Measurements from ENCODE around the gene TSPAN2.

The TSPAN2 gene

DNA sequence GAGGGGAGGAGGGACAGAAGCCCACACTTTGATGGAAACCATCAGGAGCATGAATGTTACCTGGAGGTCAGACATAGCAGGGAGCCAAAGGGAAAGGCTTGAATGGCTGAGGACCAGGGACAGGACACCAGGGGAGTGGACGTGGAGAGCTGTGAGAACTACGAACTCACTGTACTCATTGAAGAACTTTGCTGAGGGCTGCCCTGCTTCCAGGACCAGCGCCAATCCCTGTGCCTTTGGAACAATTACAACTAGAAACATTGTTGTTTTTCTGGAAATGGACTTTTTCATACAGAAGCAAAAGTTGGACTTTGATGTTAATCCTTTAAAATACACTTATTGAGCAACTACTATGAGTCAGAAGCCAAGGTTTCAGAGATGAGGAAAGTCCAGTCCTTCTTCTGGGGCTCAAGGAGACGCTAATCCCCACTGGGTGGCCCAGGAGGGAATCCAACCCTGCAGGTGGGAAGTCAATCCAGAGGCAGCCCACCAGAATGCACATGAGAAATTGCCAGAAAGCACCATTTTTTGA, 12.9 kb downstream of the TSPAN2 start:
- no peak for DNase-seq (ENCODE audit: low read depth in 4 of 4, low spot score in 1 of 4)

- DNase-seq (ENCODE audit: low read depth in 4 of 4, low spot score in 1 of 4) = no peak
Observed at GRCh38 chr1:115074839-115075534, 14.3 kb downstream of the TSPAN2 start.

- DNase-seq (ENCODE audit: low read depth in 4 of 4, low spot score in 1 of 4) = no peak
Observed at GRCh38 chr1:115073298-115074087, 15.8 kb downstream of the TSPAN2 start.

DNA sequence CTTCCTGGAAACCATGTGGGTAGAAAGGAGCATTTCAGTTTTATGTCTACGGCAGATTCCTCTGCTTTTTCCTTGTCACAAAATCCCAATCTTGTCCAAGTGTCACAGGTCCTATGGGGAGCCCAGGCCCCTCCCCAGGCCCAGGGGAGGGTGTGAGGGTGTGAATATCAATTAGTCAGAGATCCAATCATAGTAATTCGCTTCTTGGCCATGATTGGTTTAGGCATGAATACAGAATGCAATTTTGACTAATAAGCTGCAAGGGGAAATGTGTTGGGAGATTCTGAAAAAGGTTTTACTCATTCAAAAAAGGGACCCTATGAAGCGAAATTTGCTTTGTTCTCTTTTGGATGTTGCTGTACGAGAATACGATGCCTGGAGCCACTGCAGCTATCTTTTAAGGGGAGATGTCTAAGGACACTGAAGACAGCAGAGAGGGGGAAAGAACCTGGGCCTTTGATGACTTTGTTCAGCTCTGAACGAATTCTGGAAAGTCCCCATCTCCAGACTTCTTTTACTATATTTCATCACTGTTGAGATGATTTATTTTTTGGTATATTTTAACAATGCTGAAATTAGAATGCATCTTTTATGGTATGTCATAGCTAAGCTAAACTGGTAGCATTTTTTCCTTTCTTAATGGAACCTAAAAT, 18.2 kb downstream of the TSPAN2 start:
- no peak for DNase-seq (ENCODE audit: low read depth in 4 of 4, low spot score in 1 of 4)

DNA sequence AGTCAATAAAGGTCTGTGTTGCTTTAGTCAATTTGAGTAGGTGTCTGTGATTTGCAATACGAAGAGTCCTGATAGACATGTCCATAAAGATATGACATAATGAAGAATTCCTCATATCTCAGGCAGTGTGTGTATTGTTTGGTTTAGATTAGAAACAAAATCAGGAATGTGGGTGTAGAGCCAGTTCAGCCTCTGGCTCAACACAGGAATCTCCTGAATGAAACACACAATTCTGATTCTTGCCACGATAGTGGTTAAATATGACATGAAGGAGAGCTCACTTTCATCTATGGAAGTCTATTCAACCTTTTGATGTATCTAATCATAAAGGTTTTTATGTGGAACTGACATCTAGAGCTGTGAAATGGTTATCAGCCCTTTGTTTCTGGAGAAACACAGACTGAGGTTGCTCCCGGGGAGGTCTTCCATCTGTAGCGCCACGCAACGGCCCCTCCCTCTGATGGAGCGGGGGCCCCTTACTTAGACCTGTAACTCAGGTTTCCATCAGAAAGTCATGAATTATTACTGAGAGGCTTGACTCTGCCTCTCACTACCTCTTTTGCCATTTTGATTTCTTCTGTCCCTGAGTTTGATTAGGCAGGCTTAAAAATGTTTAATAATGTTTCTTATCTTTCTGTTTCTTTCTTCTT, 19.5 kb downstream of the TSPAN2 start:
- no peak for DNase-seq (ENCODE audit: low read depth in 4 of 4, low spot score in 1 of 4)

GRCh38 chr1:115068826-115069585, 20.3 kb downstream of the TSPAN2 start:
- no peak for DNase-seq (ENCODE audit: low read depth in 4 of 4, low spot score in 1 of 4)

DNA sequence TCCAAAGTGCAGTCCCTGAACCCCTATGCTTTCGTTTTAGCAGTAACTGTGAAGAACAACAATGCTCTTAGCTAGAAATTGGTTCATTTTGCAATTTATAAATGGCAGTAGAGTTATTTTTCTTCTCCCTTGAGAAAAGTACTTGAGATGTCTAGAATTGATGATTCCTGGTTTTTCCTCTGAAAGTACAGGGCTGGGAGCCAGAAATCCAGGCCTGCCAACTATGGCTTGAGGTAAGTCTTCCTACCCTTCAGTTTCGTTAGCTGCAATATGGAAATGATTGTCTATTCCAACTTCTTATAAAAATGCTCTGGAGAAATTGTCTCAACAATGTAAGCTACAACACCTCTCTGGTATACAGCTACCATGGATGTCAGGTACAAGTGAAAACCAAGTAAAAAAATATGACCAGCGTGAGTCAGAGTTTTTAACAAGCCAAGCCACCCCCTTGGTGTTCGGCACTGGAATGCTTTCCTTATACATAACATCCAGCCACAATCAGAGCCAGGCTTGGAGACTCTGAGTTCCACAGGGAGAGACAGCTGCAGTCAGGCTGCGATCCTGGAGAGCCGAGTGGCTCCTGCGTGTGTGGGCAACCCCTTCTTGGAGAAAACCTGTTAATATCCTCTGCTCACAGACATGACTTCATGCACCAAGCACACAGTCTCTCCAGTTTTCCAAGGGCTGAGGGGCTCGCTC, 22.0 kb downstream of the TSPAN2 start:
- no peak for DNase-seq (ENCODE audit: low read depth in 4 of 4, low spot score in 1 of 4)

GRCh38 chr1:115065021-115065420, 24.3 kb downstream of the TSPAN2 start:
- no peak for DNase-seq (ENCODE audit: low read depth in 4 of 4, low spot score in 1 of 4)

- no peak for DNase-seq (ENCODE audit: low read depth in 4 of 4, low spot score in 1 of 4)
Observed at GRCh38 chr1:115064461-115064860, 24.8 kb downstream of the TSPAN2 start.

DNA sequence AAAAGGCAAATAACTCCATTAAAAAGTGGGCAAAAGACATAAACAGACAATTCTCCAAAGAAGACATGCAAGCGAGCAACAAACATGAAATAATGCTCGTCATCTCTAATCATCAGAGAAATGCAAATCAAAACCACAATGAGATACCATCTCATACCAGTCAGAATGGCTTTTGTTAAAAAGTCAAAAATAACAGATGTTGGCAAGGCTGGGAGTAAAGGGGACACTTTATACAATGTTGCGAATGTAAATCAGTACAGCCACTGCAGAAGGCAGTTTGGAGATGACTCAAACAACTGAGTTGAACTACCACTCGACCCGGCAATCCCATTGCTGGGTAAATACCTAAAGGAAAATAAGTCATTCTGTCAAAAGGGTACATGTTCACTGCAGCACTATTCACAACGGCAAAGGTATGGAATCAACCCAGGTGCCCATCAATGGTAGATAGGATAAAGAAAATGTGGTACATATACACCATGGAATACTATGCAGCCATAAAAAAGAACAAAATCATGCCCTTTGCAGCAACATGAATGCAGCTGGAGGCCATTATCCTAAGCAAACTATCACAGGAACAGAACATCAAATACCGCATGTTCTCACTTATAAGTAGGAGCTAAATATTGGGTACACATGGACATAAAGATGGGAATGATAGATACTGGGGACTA, 25.9 kb downstream of the TSPAN2 start:
- peak in 1 of 4 experiments; percentile 6 for DNase-seq (ENCODE audit: low read depth in 4 of 4, low spot score in 1 of 4)

GRCh38 chr1:115062542-115063004, 26.7 kb downstream of the TSPAN2 start:
- DNase-seq (ENCODE audit: low read depth in 4 of 4, low spot score in 1 of 4) = peak; percentile 41 to 73 (median 59)

- no peak for DNase-seq (ENCODE audit: low read depth in 4 of 4, low spot score in 1 of 4)
Observed at GRCh38 chr1:115060501-115060900, 28.8 kb downstream of the TSPAN2 start.

- DNase-seq (ENCODE audit: low read depth in 4 of 4, low spot score in 1 of 4) = no peak
Observed at GRCh38 chr1:115059316-115059715, 30.0 kb downstream of the TSPAN2 start.

- DNase-seq (ENCODE audit: low read depth in 4 of 4, low spot score in 1 of 4) = no peak
Observed at GRCh38 chr1:115057661-115058254, 31.5 kb downstream of the TSPAN2 start.

DNA sequence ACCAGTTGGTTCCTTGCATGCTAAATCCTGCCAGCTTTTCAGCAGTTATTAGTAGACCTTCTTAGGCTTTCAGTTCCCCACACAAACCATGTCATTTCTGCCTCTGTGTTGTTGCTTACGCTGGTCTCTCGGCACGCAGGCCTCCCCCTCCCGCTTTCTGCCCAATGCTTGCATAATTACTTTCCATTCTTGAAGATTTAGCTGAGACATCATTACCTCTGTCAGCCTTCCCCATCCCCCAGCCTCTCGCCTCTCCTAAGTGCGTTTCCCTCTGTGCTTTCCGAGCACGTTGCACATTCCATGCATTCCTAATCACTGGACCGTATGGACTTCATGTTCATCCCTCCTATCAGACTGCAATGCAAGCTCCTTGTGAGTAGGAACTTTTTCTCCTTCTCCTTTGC, 32.9 kb downstream of the TSPAN2 start:
- DNase-seq (ENCODE audit: low read depth in 4 of 4, low spot score in 1 of 4) = no peak

GRCh38 chr1:115052454-115053083, 36.7 kb downstream of the TSPAN2 start:
- peak in 3 of 4 experiments; percentile 23 to 42 (median 28) for DNase-seq (ENCODE audit: low read depth in 4 of 4, low spot score in 1 of 4)

- no peak for DNase-seq (ENCODE audit: low read depth in 4 of 4, low spot score in 1 of 4)
Observed at GRCh38 chr1:115051850-115052249, 37.5 kb downstream of the TSPAN2 start.

DNA sequence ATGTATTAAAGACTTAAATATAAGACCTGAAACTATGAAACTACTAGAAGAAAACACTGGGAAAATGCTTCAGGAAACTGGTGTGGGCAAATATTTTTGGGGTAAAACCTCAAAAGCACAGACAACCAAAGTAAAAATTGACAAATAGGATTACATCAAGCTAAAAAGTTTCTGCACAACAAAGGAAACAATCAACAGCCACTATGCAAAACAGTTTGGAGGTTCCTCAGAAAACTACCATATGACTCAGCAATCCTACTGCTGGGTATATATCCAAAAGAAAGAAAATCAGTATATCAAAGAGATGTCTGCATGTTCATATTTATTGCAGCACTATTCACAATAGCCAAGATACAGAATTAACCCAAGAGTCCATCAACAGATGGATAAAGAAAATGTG, 42.6 kb downstream of the TSPAN2 start:
- no peak for DNase-seq (ENCODE audit: low read depth in 4 of 4, low spot score in 1 of 4)
